Stimulated activated naive CD8-positive, alpha-beta T cell treated with anti-CD3 and anti-CD28 coated beads, Interleukin-15, Interleukin-2, amounts not matched to agents 100 ng/mL and 50 ng/mL, for 24 hours (primary cell): ENCODE data around the gene UBAC1.

Experiments
- H3K27ac Mint-ChIP-seq: one replicate; pipeline ENCODE4 v1.8.0; 2021; ENCODE audit warnings: mild to moderate bottlenecking, mixed read lengths
- H3K27me3 Mint-ChIP-seq: one replicate; pipeline ENCODE4 v1.8.0; 2021; ENCODE audit warnings: mixed read lengths
- H3K36me3 Mint-ChIP-seq: one replicate; pipeline ENCODE4 v1.8.0; 2021; ENCODE audit warnings: low read depth, mixed read lengths
- H3K4me1 Mint-ChIP-seq: one replicate; pipeline ENCODE4 v1.8.0; 2021; ENCODE audit warnings: low read depth, mixed read lengths
- H3K4me3 Mint-ChIP-seq: one replicate; pipeline ENCODE4 v1.8.0; 2021; ENCODE audit warnings: mild to moderate bottlenecking, mixed read lengths
- H3K9me3 Mint-ChIP-seq: one replicate; pipeline ENCODE4 v1.8.0; 2021; ENCODE audit warnings: mixed read lengths

Gene UBAC1

GRCh38 chr9:135890190-135891026 is 70.8 kb downstream of the UBAC1 start:
- no peaks in the 10 kb centered on the region for H3K9me3 Mint-ChIP-seq
- H3K27ac Mint-ChIP-seq: no peak overlapping the region
- H3K4me3 Mint-ChIP-seq: no peak overlapping the region
- peaks cover 62% of the 10 kb centered on the region for H3K4me1 Mint-ChIP-seq
- no peaks in the 10 kb centered on the region for H3K27me3 Mint-ChIP-seq
- H3K36me3 Mint-ChIP-seq: peaks cover 6% of the 10 kb centered on the region

GRCh38 chr9:135889564-135890189 is 71.5 kb downstream of the UBAC1 start:
- Mint-ChIP-seq H3K36me3 (peaks cover under 1% of the 10 kb centered on the region), H3K27ac (no peak overlapping the region), H3K4me1 (peaks cover 61% of the 10 kb centered on the region), H3K27me3 (no peaks in the 10 kb centered on the region), H3K4me3 (no peak overlapping the region), H3K9me3 (no peaks in the 10 kb centered on the region)

GRCh38 chr9:135888766-135889394 is 72.3 kb downstream of the UBAC1 start:
- no peaks in the 10 kb centered on the region for H3K27me3 Mint-ChIP-seq
- no peak overlapping the region for H3K4me3 Mint-ChIP-seq
- H3K4me1 Mint-ChIP-seq: peaks cover 68% of the 10 kb centered on the region
- no peak overlapping the region for H3K27ac Mint-ChIP-seq
- H3K36me3 Mint-ChIP-seq: no peaks in the 10 kb centered on the region
- no peaks in the 10 kb centered on the region for H3K9me3 Mint-ChIP-seq

- H3K9me3 Mint-ChIP-seq: no peaks in the 10 kb centered on the region
- peaks cover 70% of the 10 kb centered on the region for H3K4me1 Mint-ChIP-seq
- no peak overlapping the region for H3K27ac Mint-ChIP-seq
- H3K36me3 Mint-ChIP-seq: no peaks in the 10 kb centered on the region
- no peaks in the 10 kb centered on the region for H3K27me3 Mint-ChIP-seq
- H3K4me3 Mint-ChIP-seq: no peak overlapping the region
These were observed 72.9 kb downstream of the UBAC1 start for GRCh38 chr9:135888126-135888765.

- H3K9me3 Mint-ChIP-seq: no peaks in the 10 kb centered on the region
- peaks cover 67% of the 10 kb centered on the region for H3K4me1 Mint-ChIP-seq
- H3K27ac Mint-ChIP-seq: peak overlapping the region; percentile 56
- H3K4me3 Mint-ChIP-seq: peak overlapping the region; percentile 66
- H3K36me3 Mint-ChIP-seq: no peaks in the 10 kb centered on the region
- no peaks in the 10 kb centered on the region for H3K27me3 Mint-ChIP-seq
These were observed 73.6 kb downstream of the UBAC1 start for GRCh38 chr9:135887585-135888050.

GRCh38 chr9:135887021-135887507 is 74.1 kb downstream of the UBAC1 start:
- Mint-ChIP-seq H3K27me3 (no peaks in the 10 kb centered on the region), H3K36me3 (no peaks in the 10 kb centered on the region), H3K9me3 (no peaks in the 10 kb centered on the region), H3K4me1 (peaks cover 67% of the 10 kb centered on the region), H3K4me3 (peak overlapping the region; percentile 66), H3K27ac (peak overlapping the region; percentile 56)

- Mint-ChIP-seq H3K27me3 (no peaks in the 10 kb centered on the region), H3K27ac (peak overlapping the region; percentile 56), H3K4me3 (no peak overlapping the region), H3K4me1 (peaks cover 62% of the 10 kb centered on the region), H3K9me3 (no peaks in the 10 kb centered on the region), H3K36me3 (no peaks in the 10 kb centered on the region)
These were observed 74.8 kb downstream of the UBAC1 start for GRCh38 chr9:135886147-135886981.

- no peaks in the 10 kb centered on the region for H3K36me3 Mint-ChIP-seq
- H3K4me3 Mint-ChIP-seq: no peak overlapping the region
These were observed 75.9 kb downstream of the UBAC1 start for GRCh38 chr9:135885100-135885853.

GRCh38 chr9:135884328-135885035 is 76.7 kb downstream of the UBAC1 start:
- Mint-ChIP-seq H3K9me3 (no peaks in the 10 kb centered on the region), H3K4me3 (no peak overlapping the region), H3K27me3 (no peaks in the 10 kb centered on the region), H3K36me3 (peaks cover 2% of the 10 kb centered on the region), H3K4me1 (peaks cover 59% of the 10 kb centered on the region), H3K27ac (no peak overlapping the region)

More at GRCh38 chr9:135885100-135885853, 75.9 kb downstream of the UBAC1 start:
- Mint-ChIP-seq H3K4me1 (peaks cover 59% of the 10 kb centered on the region), H3K27me3 (no peaks in the 10 kb centered on the region), H3K9me3 (no peaks in the 10 kb centered on the region), H3K27ac (no peak overlapping the region)

- Mint-ChIP-seq H3K27me3 (no peaks in the 10 kb centered on the region), H3K27ac (no peak overlapping the region), H3K4me1 (peaks cover 60% of the 10 kb centered on the region)
These were observed 77.6 kb downstream of the UBAC1 start for GRCh38 chr9:135883410-135884089.

More at GRCh38 chr9:135883410-135884089, 77.6 kb downstream of the UBAC1 start:
- Mint-ChIP-seq H3K36me3 (peaks cover 4% of the 10 kb centered on the region), H3K4me3 (no peak overlapping the region), H3K9me3 (no peaks in the 10 kb centered on the region)
